B cell (primary cell): ENCODE measurements around the gene FBXO34. TPM values are rescaled to one million over a fixed set of nuclear protein-coding genes. Genes with fewer than 3 reads are reported as not detected.

Experiments
- ATAC-seq: fragments of 200-7000 bp; cut with Tn5 transposase; one replicate; pipeline ENCODE4 v1.10.0; 2021; ENCODE audit warnings: low read depth, mild to moderate bottlenecking, moderate number of reproducible peaks, moderate library complexity
- CTCF ChIA-PET: fragments of 350-600 bp; sonication (Branson Sonifier 250); formaldehyde crosslinking; loops from one replicate; lab custom pipeline; 2021; ENCODE audit warnings: antibody characterized with exemption, inconsistent platforms; lab: Charles Lee
- POLR2A ChIA-PET: fragments of 350-600 bp; sonication (Branson Sonifier 250); formaldehyde crosslinking; loops from one replicate; lab custom pipeline; 2021; ENCODE audit warnings: antibody characterized with exemption; lab: Charles Lee
- DNase-seq: peaks from one replicate; pipeline ENCODE4 v3.0.0; 2013
- H2AFZ ChIP-seq: 2 replicates; pipeline ENCODE4 v1.6.1; 2012; ENCODE audit warnings: mild to moderate bottlenecking, low read depth, low read length; ENCODE audit not compliant: insufficient read depth, poor library complexity, severe bottlenecking
- H3K27ac ChIP-seq, 2 donors: 1 replicate in 1 of 2; 2 replicates in 1 of 2; pipeline ENCODE4 v1.5.1; 2012 to 2013; ENCODE audit warnings: low read length in 2 of 2, mild to moderate bottlenecking in 2 of 2, moderate library complexity in 1 of 2
- H3K27me3 ChIP-seq, 4 experiments: fragments of 200-600 bp in 1 of 4; sonication (generic) in 1 of 4; replicated peaks in 1 of 4; 1 replicate in 2 of 4; 2 replicates in 2 of 4; pipeline versions ENCODE4 v1.6.1 to v1.7.0; 2013 to 2016; ENCODE audit warnings: low read length in 3 of 4, mild to moderate bottlenecking in 2 of 4, mixed read lengths in 1 of 4, moderate library complexity in 1 of 4; ENCODE audit not compliant: insufficient read depth in 4 of 4, control insufficient read depth in 3 of 4; ENCODE audit errors: control extremely low read depth in 1 of 4
- H3K36me3 ChIP-seq, 2 experiments: replicated peaks in 1 of 2; 1 replicate in 1 of 2; 2 replicates in 1 of 2; pipeline versions ENCODE4 v1.6.1 to v1.7.1; 2013; ENCODE audit warnings: low read length in 1 of 2; ENCODE audit not compliant: insufficient read depth in 2 of 2, control insufficient read depth in 1 of 2; ENCODE audit errors: control extremely low read depth in 1 of 2, extremely low read depth in 1 of 2
- H3K4me1 ChIP-seq, 2 donors: fragments of 200-600 bp in 1 of 2; sonication (generic) in 1 of 2; 1 replicate in 1 of 2; 2 replicates in 1 of 2; pipeline versions ENCODE4 v1.5.1 to v1.6.1; 2013 to 2017; ENCODE audit warnings: low read length in 2 of 2; ENCODE audit not compliant: control insufficient read depth in 2 of 2, insufficient read depth in 2 of 2
- H3K4me2 ChIP-seq: replicated peaks from 2 replicates; pipeline ENCODE3; 2012; ENCODE audit warnings: mild to moderate bottlenecking, low read depth, low read length; ENCODE audit not compliant: poor library complexity, severe bottlenecking
- H3K4me3 ChIP-seq, 5 experiments: fragments of 200-600 bp in 1 of 5; sonication (generic) in 1 of 5; 1 replicate in 3 of 5; 2 replicates in 2 of 5; pipeline versions ENCODE4 v1.5.1 to v1.7.0; 2011 to 2016; ENCODE audit warnings: low read length in 4 of 5, mild to moderate bottlenecking in 4 of 5, low read depth in 2 of 5, control low read depth in 1 of 5, moderate library complexity in 1 of 5; ENCODE audit not compliant: insufficient read depth in 1 of 5; ENCODE audit errors: control extremely low read depth in 1 of 5, extremely low read depth in 1 of 5
- H3K79me2 ChIP-seq: fragments of 200-600 bp; sonication (generic); one replicate; pipeline ENCODE4 v1.6.0; 2016; ENCODE audit warnings: low read length; ENCODE audit not compliant: control insufficient read depth, insufficient read depth
- H3K9ac ChIP-seq: fragments of 200-600 bp; sonication (generic); 2 replicates; pipeline ENCODE4 v1.6.1; 2017; ENCODE audit warnings: mild to moderate bottlenecking, low read length, moderate library complexity
- H3K9me3 ChIP-seq, 3 donors: one replicate each; pipeline versions ENCODE4 v1.6.1 to v1.7.1; 2013; ENCODE audit warnings: low read length in 2 of 3; ENCODE audit not compliant: control insufficient read depth in 2 of 3, insufficient read depth in 1 of 3; ENCODE audit errors: control extremely low read depth in 1 of 3
- H4K20me1 ChIP-seq: 2 replicates; pipeline ENCODE4 v1.6.0; 2012; ENCODE audit warnings: mild to moderate bottlenecking, low read length; ENCODE audit not compliant: insufficient read depth, control insufficient read depth, poor library complexity, severe bottlenecking
- H3K27ac Mint-ChIP-seq: one replicate; pipeline ENCODE4 v1.8.0; 2021; ENCODE audit warnings: mixed read lengths
- H3K27me3 Mint-ChIP-seq: one replicate; pipeline ENCODE4 v1.8.0; 2021; ENCODE audit warnings: mixed read lengths
- H3K4me1 Mint-ChIP-seq: one replicate; pipeline ENCODE4 v1.8.0; 2021; ENCODE audit warnings: mixed read lengths
- H3K4me3 Mint-ChIP-seq: one replicate; pipeline ENCODE4 v1.8.0; 2021; ENCODE audit warnings: mixed read lengths
- H3K9me3 Mint-ChIP-seq: one replicate; pipeline ENCODE4 v1.8.0; 2022; ENCODE audit warnings: mixed read lengths; ENCODE audit not compliant: insufficient read depth
- EZH2 ChIP-seq: IDR thresholded peaks from 2 replicates; pipeline ENCODE4 v1.6.1; 2012; ENCODE audit warnings: borderline replicate concordance, low read depth, mild to moderate bottlenecking, moderate library complexity, low read length; ENCODE audit not compliant: insufficient read depth, poor library complexity, severe bottlenecking
- WGBS: methylation state at CpG from one replicate; pipeline ENCODE4 v1.1.5; 2013; ENCODE audit warnings: missing lambda C conversion rate; ENCODE audit not compliant: insufficient coverage; 5-methylcytosine and 5-hydroxymethylcytosine counted together
- intact Hi-C: fragments of 100-400 bp; cut with micrococcal nuclease; formaldehyde crosslinking; loops from one replicate; pipeline ENCODE4 v1.10.0; 2022
- polyA plus RNA-seq: library from polyadenylated mRNA; depleted of rRNA; stranded (reverse); fragments of >200 nt; gene quantifications from 2 replicates; pipeline ENCODE4 v1.2.3, GENCODE V29; 2012
- total RNA-seq, 2 donors: library from RNA; stranded (reverse); fragments of 120-200 nt in 1 of 2; gene quantifications; 1 replicate in 1 of 2; 2 replicates in 1 of 2; pipeline versions ENCODE4 v1.2.3 to v1.2.4, GENCODE V29; 2013 to 2022
- TF ChIP-seq, protein P1 (sequence below): fragments of 200-600 bp; IDR thresholded peaks from one replicate; pipeline ENCODE4 v1.8.0; 2022; ENCODE audit warnings: antibody characterized with exemption, mild to moderate bottlenecking

Gene FBXO34
- total and polyA plus RNA-seq, 2 donors (not counting 1 experiment from before 2014, with no cell fraction given), result 8.1 to 27.5 TPM

DNA sequence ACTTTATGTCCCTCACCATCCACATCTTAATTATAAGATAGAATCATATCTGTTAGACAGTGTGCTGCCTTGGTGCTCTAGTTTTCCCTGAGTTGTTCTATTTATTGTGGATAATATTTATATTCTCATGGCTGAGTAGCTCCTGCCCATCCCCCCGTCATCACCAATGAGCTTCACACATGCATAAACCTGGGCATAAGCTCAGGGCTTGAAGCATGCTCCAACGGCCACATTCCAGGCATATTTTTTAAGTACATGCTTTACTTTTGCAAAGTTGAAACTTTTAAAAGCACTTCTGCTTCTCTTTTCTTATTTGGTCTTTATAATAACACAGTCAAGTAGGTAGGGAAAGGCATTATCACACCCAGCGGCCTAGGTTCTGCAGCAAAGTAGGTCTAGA is 3.4 kb upstream of the FBXO34 start:
- no peaks in the 10 kb centered on the region for H3K27me3 Mint-ChIP-seq
- peaks cover 17% of the 10 kb centered on the region for H3K4me1 Mint-ChIP-seq
- H4K20me1 ChIP-seq, result no peaks in the 10 kb centered on the region
- H3K79me2 ChIP-seq, result peaks cover 12% of the 10 kb centered on the region
- H3K27ac Mint-ChIP-seq, result no peak overlapping the region
- H3K27me3 ChIP-seq, result no peaks in the 10 kb centered on the region
- intact Hi-C loops, result no loop called here
- TF ChIP-seq, protein P1, sequence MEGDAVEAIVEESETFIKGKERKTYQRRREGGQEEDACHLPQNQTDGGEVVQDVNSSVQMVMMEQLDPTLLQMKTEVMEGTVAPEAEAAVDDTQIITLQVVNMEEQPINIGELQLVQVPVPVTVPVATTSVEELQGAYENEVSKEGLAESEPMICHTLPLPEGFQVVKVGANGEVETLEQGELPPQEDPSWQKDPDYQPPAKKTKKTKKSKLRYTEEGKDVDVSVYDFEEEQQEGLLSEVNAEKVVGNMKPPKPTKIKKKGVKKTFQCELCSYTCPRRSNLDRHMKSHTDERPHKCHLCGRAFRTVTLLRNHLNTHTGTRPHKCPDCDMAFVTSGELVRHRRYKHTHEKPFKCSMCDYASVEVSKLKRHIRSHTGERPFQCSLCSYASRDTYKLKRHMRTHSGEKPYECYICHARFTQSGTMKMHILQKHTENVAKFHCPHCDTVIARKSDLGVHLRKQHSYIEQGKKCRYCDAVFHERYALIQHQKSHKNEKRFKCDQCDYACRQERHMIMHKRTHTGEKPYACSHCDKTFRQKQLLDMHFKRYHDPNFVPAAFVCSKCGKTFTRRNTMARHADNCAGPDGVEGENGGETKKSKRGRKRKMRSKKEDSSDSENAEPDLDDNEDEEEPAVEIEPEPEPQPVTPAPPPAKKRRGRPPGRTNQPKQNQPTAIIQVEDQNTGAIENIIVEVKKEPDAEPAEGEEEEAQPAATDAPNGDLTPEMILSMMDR, result no peak
- TF ChIP-seq EZH2, result no peak
- no peak overlapping the region for H3K9ac ChIP-seq
- ChIA-PET CTCF (no interaction called here), POLR2A (no interaction called here)
- no peak overlapping the region for H3K4me3 ChIP-seq
- peaks cover 3% of the 10 kb centered on the region for H3K9me3 Mint-ChIP-seq
- DNase-seq, result no peak
- WGBS, result 90% methylated on average over 2 of the region's 3 CpGs
- no peak overlapping the region for H3K4me2 ChIP-seq
- H3K4me3 Mint-ChIP-seq, result no peak overlapping the region
- no peak for ATAC-seq
- H3K27ac ChIP-seq, result no peak overlapping the region
- H3K36me3 ChIP-seq, result no peaks in the 10 kb centered on the region
- H2AFZ ChIP-seq, result no peak overlapping the region
- H3K9me3 ChIP-seq, result peaks cover 0 to 7% (median 4%) of the 10 kb centered on the region in 3 donors
- peaks cover 9% of the 10 kb centered on the region in 2 donors for H3K4me1 ChIP-seq

DNA sequence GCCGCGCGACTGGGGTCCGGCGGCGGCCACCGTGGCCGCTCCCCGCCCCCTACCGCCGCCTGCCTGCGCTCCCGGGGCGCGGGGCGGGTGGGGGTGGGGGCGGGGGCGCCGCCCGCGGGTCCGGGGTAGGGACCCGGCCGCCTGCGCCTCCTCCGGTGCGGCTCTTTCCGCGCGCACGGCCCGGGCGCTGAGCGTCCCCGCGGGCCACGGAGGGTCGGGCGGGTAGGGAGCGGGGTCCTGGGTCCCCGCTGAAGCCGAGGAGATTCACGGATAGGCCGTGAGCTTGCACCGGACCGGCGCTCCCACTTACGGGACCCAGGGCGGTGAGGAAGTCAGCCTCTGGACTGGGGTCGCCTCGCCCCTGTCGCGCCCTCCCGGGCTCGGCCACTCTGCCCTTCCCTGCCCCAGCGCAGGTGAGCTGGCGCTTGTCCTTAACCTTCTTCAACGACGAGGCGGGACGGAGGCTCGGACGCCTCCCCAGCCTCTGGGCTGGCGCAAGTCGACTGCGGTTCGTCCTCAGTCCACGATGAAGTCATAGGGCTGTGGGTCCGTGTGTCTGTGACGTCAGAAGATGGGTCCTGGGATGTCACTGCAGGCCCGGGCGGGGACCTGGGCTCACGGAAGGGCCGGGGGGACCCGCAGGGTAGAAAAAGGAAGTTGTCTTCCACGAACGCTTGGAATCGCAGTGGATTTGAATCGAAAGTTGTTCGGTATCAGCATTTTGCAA is 514 bp downstream of the FBXO34 start:
- Histone ChIP-seq H3K9ac (peak overlapping the region; percentile 95), H3K36me3 (no peaks in the 10 kb centered on the region), H3K27ac (peak overlapping the region; percentile 86 to 90), H3K4me3 (peak overlapping the region; percentile 83 to 98 (median 95)), H3K4me1 (peaks cover 14% of the 10 kb centered on the region in 2 donors), H4K20me1 (peaks cover 8% of the 10 kb centered on the region), H3K27me3 (no peaks in the 10 kb centered on the region), H3K79me2 (peaks cover 50% of the 10 kb centered on the region), H3K4me2 (peak overlapping the region; percentile 83), H3K9me3 (no peaks in the 10 kb centered on the region), H2AFZ (peak overlapping the region; percentile 62)
- no peaks in the 10 kb centered on the region for H3K27me3 Mint-ChIP-seq
- peaks cover 38% of the 10 kb centered on the region for H3K4me1 Mint-ChIP-seq
- TF ChIP-seq, protein P1, result no peak
- TF ChIP-seq EZH2, result no peak
- WGBS, result under 1% methylated on average over 79 of the region's 80 CpGs
- H3K4me3 Mint-ChIP-seq, result peak overlapping the region; percentile 92
- no peaks in the 10 kb centered on the region for H3K9me3 Mint-ChIP-seq
- ChIA-PET POLR2A (interaction anchor here (0.6 kb wide), 1 partner anchor 89 kb away, joined by 4 read pairs; no protein-coding TSS in a partner anchor), CTCF (interaction anchor here (0.5 to 4.4 kb wide), 10 partner anchors 9 to 219 kb away, joined by 3 to 51 read pairs (median 4); partner anchors contain the start of gene DLGAP5)
- peak overlapping the region; percentile 93 for H3K27ac Mint-ChIP-seq
- intact Hi-C loops, result loop anchor here (1.0 to 5.0 kb wide), 11 partner anchors 80 to 1306 kb away; partner anchors contain the start of genes ATG14, CNIH1, DLGAP5 and GCH1
- peak; percentile 87 for DNase-seq
- ATAC-seq, result peak; percentile 9
